ENCODE measurements around the gene CCDC141. TPM values are rescaled to one million over a fixed set of nuclear protein-coding genes. Genes with fewer than 3 reads are reported as not detected.

CCDC141 gene
- total and polyA plus RNA-seq, 2 experiments from 2014 or later: 3.0 to 7.2 TPM

GRCh38 chr2:178895872-178896271 is 154.1 kb downstream of the CCDC141 start:
- WGBS (ENCODE audit: low lambda C conversion rate, missing lambda C conversion rate): 92% methylated on average over 2 of the region's 2 CpGs
- Histone ChIP-seq H3K79me2 (no peaks in the 10 kb centered on the region), H3K27me3 (no peaks in the 10 kb centered on the region), H2AFZ (no peak overlapping the region), H3K4me3 (no peak overlapping the region), H3K36me3 (replicated peaks; ENCODE audit: insufficient read depth, low read depth) (no peaks in the 10 kb centered on the region), H3K4me2 (no peak overlapping the region), H3K9me2 (replicated peaks; ENCODE audit: insufficient read depth) (no peaks in the 10 kb centered on the region), H3K9me3 (ENCODE audit: low read depth) (no peaks in the 10 kb centered on the region), H4K20me1 (ENCODE audit: insufficient read depth, poor library complexity, severe bottlenecking) (no peaks in the 10 kb centered on the region), H3K4me1 (ENCODE audit: insufficient read depth) (no peaks in the 10 kb centered on the region), H3K27ac (no peak overlapping the region)
- DNase-seq (ENCODE audit: low spot score): no peak
- TF ChIP-seq EZH2 (IDR thresholded peaks at IDR 0.05; ENCODE audit: borderline replicate concordance): no peak
- no peak for TF ChIP-seq EZH2phosphoT487 (IDR thresholded peaks at IDR 0.05; ENCODE audit: low read depth, severe bottlenecking, unreplicated experiment)
- no peak for TF ChIP-seq CTCF (IDR thresholded peaks at IDR 0.05; ENCODE audit: poor library complexity)

- WGBS (ENCODE audit: low lambda C conversion rate, missing lambda C conversion rate): 74% methylated on average over 2 of the region's 2 CpGs
- Histone ChIP-seq H3K4me3 (no peak overlapping the region), H3K4me2 (no peak overlapping the region), H3K27me3 (no peaks in the 10 kb centered on the region), H2AFZ (no peak overlapping the region), H4K20me1 (ENCODE audit: insufficient read depth, poor library complexity, severe bottlenecking) (no peaks in the 10 kb centered on the region), H3K27ac (no peak overlapping the region), H3K36me3 (replicated peaks; ENCODE audit: insufficient read depth, low read depth) (no peaks in the 10 kb centered on the region), H3K9me3 (ENCODE audit: low read depth) (no peaks in the 10 kb centered on the region), H3K9me2 (replicated peaks; ENCODE audit: insufficient read depth) (no peaks in the 10 kb centered on the region), H3K79me2 (no peaks in the 10 kb centered on the region), H3K4me1 (ENCODE audit: insufficient read depth) (no peaks in the 10 kb centered on the region)
- TF ChIP-seq EZH2 (IDR thresholded peaks at IDR 0.05; ENCODE audit: borderline replicate concordance) (no peak), CTCF (IDR thresholded peaks at IDR 0.05; ENCODE audit: poor library complexity) (no peak), EZH2phosphoT487 (IDR thresholded peaks at IDR 0.05; ENCODE audit: low read depth, severe bottlenecking, unreplicated experiment) (no peak)
- DNase-seq (ENCODE audit: low spot score): no peak
Measured at GRCh38 chr2:178895171-178895570, 154.8 kb downstream of the CCDC141 start.

- H3K4me1 ChIP-seq (ENCODE audit: insufficient read depth): no peaks in the 10 kb centered on the region
- 75% methylated on average over 5 of the region's 5 CpGs for WGBS (ENCODE audit: low lambda C conversion rate, missing lambda C conversion rate)
- H4K20me1 ChIP-seq (ENCODE audit: insufficient read depth, poor library complexity, severe bottlenecking): no peaks in the 10 kb centered on the region
- no peaks in the 10 kb centered on the region for H3K27me3 ChIP-seq
- no peaks in the 10 kb centered on the region for H3K79me2 ChIP-seq
- no peak overlapping the region for H3K4me3 ChIP-seq
- H3K36me3 ChIP-seq (replicated peaks; ENCODE audit: insufficient read depth, low read depth): no peaks in the 10 kb centered on the region
- no peaks in the 10 kb centered on the region for H3K9me3 ChIP-seq (ENCODE audit: low read depth)
- no peak overlapping the region for H3K4me2 ChIP-seq
- H3K9me2 ChIP-seq (replicated peaks; ENCODE audit: insufficient read depth): no peaks in the 10 kb centered on the region
- DNase-seq (ENCODE audit: low spot score): no peak
- no peak for TF ChIP-seq EZH2phosphoT487 (IDR thresholded peaks at IDR 0.05; ENCODE audit: low read depth, severe bottlenecking, unreplicated experiment)
- TF ChIP-seq CTCF (IDR thresholded peaks at IDR 0.05; ENCODE audit: poor library complexity): no peak
- no peak for TF ChIP-seq EZH2 (IDR thresholded peaks at IDR 0.05; ENCODE audit: borderline replicate concordance)
- H2AFZ ChIP-seq: no peak overlapping the region
- no peak overlapping the region for H3K27ac ChIP-seq
Measured at GRCh38 chr2:178892751-178893625, 156.9 kb downstream of the CCDC141 start.

Measured in hepatocyte (in vitro differentiated cells).